ENCODE results near the gene SCLY. TPM values are rescaled to one million over a fixed set of nuclear protein-coding genes. Genes with fewer than 3 reads are reported as not detected.

Gene SCLY
- total RNA-seq, 1 donor from 2014 or later: 44.0 TPM

DNA sequence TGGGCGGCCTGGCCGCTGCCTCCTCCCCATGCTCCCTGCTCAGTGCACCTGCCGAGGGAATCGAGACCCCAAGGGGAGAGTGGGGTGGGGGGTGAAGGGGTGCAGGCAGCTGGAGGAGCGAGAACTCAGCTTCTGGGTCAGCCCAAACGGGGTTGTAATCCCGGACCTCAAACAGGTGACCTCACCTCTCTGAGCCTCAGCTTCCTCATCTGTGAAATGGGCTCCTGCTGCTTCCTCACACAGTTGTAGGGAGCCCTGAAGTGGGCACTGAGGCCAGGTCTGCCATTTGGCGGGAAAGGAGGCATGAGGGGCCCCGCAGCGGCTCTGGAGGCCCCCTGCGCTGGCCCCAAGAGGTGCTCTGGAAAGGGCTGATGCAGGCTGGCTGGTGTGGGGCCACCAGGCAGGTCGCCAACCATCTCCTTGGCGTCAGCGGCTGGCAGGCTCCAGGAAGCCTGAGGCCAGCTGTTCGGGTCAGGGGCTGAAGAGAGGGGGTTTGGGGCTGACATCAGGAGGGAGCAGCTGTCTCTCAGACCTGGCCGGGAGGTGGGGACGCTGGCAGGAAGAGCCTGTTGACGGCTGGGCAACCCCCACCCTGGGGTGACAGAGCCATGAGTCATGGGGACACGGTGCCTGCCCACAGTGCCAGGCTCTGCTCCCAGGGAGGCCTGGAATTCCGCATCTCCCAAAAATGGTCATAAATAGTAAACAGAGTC, 82.6 kb downstream of the SCLY start:
- no peak for TF ChIP-seq CTCF (IDR thresholded peaks at IDR 0.05; ENCODE audit: partially characterized antibody, unreplicated experiment)
- DNase-seq: no peak
- H3K4me1 Mint-ChIP-seq (ENCODE audit: low read depth, unreplicated experiment): peaks cover 1% of the 10 kb centered on the region
- H3K4me3 Mint-ChIP-seq (ENCODE audit: unreplicated experiment): no peak overlapping the region
- no peaks in the 10 kb centered on the region for H3K36me3 Mint-ChIP-seq (ENCODE audit: unreplicated experiment)
- H3K9me3 Mint-ChIP-seq (ENCODE audit: unreplicated experiment): peaks cover 1% of the 10 kb centered on the region
- no peak overlapping the region for H3K27ac Mint-ChIP-seq (ENCODE audit: unreplicated experiment)
- H3K27me3 Mint-ChIP-seq (ENCODE audit: unreplicated experiment): peaks cover 4% of the 10 kb centered on the region

- no peak for DNase-seq
- no peak for TF ChIP-seq CTCF (IDR thresholded peaks at IDR 0.05; ENCODE audit: partially characterized antibody, unreplicated experiment)
- peaks cover 1% of the 10 kb centered on the region for H3K4me1 Mint-ChIP-seq (ENCODE audit: low read depth, unreplicated experiment)
- H3K27ac Mint-ChIP-seq (ENCODE audit: unreplicated experiment): no peak overlapping the region
- peaks cover 1% of the 10 kb centered on the region for H3K9me3 Mint-ChIP-seq (ENCODE audit: unreplicated experiment)
- H3K27me3 Mint-ChIP-seq (ENCODE audit: unreplicated experiment): peaks cover 4% of the 10 kb centered on the region
- H3K36me3 Mint-ChIP-seq (ENCODE audit: unreplicated experiment): no peaks in the 10 kb centered on the region
- no peak overlapping the region for H3K4me3 Mint-ChIP-seq (ENCODE audit: unreplicated experiment)
Measured at GRCh38 chr2:238144262-238144661, 83.5 kb downstream of the SCLY start.

DNA sequence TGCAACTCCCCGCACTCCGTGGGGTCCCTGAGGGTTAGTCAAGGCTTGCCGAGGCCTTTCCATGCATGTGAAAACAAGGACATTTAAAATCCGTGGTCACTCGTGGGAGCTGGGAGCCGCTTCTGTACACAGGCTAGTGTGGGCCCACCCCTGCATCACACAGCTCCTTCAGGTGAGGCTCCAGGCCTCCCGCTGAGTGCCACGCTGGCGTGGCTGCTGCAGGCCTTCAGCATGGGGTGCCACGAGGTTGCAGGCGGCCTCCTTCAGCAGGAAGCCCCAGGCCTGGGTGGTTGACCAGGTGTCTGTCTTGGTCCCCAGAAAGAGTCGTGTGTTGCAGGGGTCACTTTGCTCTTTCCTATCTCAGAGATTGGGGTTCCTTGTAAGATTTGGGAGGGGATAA, 84.2 kb downstream of the SCLY start:
- peaks cover 3% of the 10 kb centered on the region for H3K27me3 Mint-ChIP-seq (ENCODE audit: unreplicated experiment)
- no peak for TF ChIP-seq CTCF (IDR thresholded peaks at IDR 0.05; ENCODE audit: partially characterized antibody, unreplicated experiment)
- peaks cover 1% of the 10 kb centered on the region for H3K9me3 Mint-ChIP-seq (ENCODE audit: unreplicated experiment)
- no peaks in the 10 kb centered on the region for H3K4me1 Mint-ChIP-seq (ENCODE audit: low read depth, unreplicated experiment)
- no peak overlapping the region for H3K27ac Mint-ChIP-seq (ENCODE audit: unreplicated experiment)
- no peak for DNase-seq
- no peaks in the 10 kb centered on the region for H3K36me3 Mint-ChIP-seq (ENCODE audit: unreplicated experiment)
- no peak overlapping the region for H3K4me3 Mint-ChIP-seq (ENCODE audit: unreplicated experiment)

DNA sequence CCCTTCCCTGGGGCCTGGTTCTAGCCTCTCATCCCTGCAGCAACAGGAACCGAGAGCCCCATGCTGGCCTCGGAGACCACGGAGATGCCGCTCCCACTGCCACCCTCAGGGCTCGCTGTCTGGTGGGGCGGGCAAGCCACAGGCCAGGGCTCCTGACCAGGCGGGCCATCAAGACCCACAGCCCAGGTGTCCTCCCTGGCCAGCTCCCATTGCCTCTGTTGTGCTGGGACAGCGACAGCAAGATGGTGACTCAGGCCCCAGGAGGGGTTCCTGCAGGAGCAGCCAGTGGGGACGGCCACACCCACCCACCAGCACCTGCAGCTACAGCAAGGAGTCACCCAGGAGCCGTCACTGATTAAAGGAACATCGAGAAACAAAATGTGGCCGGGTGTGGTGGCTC, 85.0 kb downstream of the SCLY start:
- Mint-ChIP-seq H3K9me3 (ENCODE audit: unreplicated experiment) (peaks cover 1% of the 10 kb centered on the region), H3K36me3 (ENCODE audit: unreplicated experiment) (no peaks in the 10 kb centered on the region), H3K27me3 (ENCODE audit: unreplicated experiment) (peaks cover 2% of the 10 kb centered on the region), H3K4me3 (ENCODE audit: unreplicated experiment) (no peak overlapping the region), H3K4me1 (ENCODE audit: low read depth, unreplicated experiment) (no peaks in the 10 kb centered on the region), H3K27ac (ENCODE audit: unreplicated experiment) (no peak overlapping the region)
- no peak for TF ChIP-seq CTCF (IDR thresholded peaks at IDR 0.05; ENCODE audit: partially characterized antibody, unreplicated experiment)
- no peak for DNase-seq

DNA sequence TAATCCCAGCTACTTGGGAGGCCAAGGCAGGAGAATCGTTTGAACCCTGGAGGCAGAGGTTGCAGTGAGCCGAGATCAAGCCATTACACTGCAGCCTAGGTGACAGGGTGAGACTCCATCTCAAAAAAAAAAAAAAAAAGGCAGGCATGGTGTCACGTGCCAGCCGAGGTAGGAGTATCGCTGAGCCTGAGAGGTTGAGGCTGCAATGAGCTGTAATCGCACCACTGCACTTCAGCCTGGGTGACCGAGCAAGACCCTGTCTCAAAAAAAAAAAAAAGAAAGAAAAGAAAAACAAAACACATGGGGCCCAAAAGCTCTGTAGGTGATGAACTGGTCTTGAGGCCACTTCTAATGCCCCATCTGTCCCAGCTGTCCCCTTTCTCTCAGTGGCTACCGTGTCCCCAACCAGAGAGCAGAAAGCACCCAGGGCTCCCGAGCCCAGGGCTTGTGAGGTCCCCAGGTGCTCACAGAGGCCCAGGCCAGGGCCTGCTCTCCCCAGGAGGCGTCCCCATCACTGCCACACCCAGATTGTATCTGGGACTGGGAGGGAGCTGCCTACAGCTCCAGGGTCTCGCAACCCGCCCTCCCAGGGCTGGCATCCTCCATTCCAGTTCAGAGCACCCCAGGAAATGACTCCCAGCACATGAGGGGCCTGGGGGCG, 86.2 kb downstream of the SCLY start:
- no peak for TF ChIP-seq CTCF (IDR thresholded peaks at IDR 0.05; ENCODE audit: partially characterized antibody, unreplicated experiment)
- Mint-ChIP-seq H3K4me1 (ENCODE audit: low read depth, unreplicated experiment) (no peaks in the 10 kb centered on the region), H3K36me3 (ENCODE audit: unreplicated experiment) (no peaks in the 10 kb centered on the region), H3K9me3 (ENCODE audit: unreplicated experiment) (peaks cover 1% of the 10 kb centered on the region), H3K4me3 (ENCODE audit: unreplicated experiment) (no peak overlapping the region), H3K27ac (ENCODE audit: unreplicated experiment) (no peak overlapping the region), H3K27me3 (ENCODE audit: unreplicated experiment) (peaks cover 2% of the 10 kb centered on the region)
- no peak for DNase-seq

Data from glutamatergic neuron (in vitro differentiated cells).